GM19397 (cell line): ENCODE measurements around the gene FBXO42.
"Not testable (repeated sequence)": the region's sequence is repeated elsewhere in the genome, so short reads cannot be mapped to it uniquely, and the experiment has no call there.

ENCODE experiments used
- ATAC-seq: cut with Tn5 transposase; IDR thresholded peaks from one replicate; pipeline ENCODE4 v1.9.1; 2021; ENCODE audit warnings: mild to moderate bottlenecking, moderate library complexity; ENCODE audit not compliant: unreplicated experiment

The FBXO42 gene

GRCh38 chr1:16372535-16373285, 20.4 kb upstream of the FBXO42 start:
- no peak for ATAC-seq

- ATAC-seq, result no peak
Observed at GRCh38 chr1:16371725-16372124, 19.4 kb upstream of the FBXO42 start.

DNA sequence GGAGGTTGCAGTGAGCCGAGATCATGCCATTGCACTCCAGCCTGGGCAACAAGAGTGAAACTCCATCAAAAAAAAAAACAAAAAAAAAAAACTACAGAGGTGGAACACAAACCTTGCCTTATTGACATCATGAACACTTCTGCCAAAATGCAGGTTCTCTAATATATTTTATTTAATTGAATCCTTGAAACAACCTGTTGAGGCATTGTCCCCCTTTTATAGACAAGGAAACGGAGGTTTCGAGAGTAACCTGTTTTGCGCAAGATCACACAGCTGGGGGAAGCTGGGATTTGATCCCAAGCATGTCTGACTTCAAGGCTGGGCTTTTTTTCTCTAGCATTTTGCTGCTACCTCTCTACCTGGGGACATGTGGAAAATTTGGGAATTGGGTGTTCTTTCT, 17.5 kb upstream of the FBXO42 start:
- no peak for ATAC-seq

- no peak for ATAC-seq
Observed at GRCh38 chr1:16367968-16368890, 15.9 kb upstream of the FBXO42 start.

DNA sequence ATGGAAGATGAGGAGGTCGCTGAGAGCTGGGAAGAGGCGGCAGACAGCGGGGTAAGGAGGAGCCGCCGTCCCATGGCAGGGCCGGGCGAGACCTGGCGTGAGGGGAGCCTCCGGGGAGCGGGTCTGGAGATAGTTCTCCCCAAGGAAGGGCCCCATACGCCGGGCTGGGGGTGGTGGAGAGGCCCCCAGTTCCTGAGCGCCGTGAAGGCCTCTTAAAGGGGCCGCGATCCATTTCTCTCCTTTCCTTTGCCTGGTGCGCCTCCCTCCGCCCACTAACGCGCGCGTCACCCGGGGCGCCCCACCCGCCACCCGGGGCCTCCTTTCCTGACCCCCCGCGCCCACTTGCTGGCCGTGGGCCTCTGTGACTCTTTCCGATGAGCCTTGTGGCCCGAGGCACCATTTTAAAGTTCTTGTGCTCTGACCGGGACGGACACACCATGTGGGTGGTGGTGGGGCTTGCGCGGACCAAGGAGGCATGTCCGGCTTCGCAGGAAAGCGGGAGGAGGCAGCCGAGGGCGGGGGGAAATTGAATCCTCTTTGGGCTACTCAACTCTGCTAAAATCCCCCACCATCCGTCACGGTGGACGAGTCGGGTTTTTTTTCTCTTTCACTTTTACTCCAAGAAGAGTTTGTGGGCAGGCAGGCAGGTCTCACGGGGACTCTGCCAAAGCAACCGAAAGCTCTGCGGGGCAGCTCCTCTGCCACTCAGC, 15.1 kb upstream of the FBXO42 start:
- ATAC-seq, result peak; percentile 65

- ATAC-seq, result peak; percentile 79
Observed at GRCh38 chr1:16366722-16367257, 14.5 kb upstream of the FBXO42 start, which contains the start of gene SZRD1. TSS of gene SZRD1 (plus strand) at chr1:16367242. CDS start at chr1:16367258, 16 bp downstream.

GRCh38 chr1:16365146-16365498, 12.8 kb upstream of the FBXO42 start:
- not testable (repeated sequence) for ATAC-seq

DNA sequence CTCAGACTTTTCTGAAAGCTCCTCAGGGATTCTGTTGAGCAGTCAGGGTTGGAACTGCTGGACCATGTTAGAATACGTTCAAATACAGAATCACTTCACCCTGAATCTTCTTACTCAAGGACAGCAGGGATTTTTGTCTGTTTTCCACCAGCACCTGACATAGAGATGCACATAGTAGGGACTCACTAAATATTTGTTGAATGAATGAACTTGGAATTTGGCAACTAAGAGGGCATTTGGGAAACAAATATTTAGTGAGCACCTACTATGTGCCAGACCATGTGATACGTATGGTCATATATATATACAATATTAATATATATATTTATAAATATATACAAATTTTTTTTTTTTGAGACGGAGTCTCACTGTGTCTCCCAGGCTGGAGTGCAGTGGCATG, 4.6 kb upstream of the FBXO42 start:
- ATAC-seq, result no peak

- no peak for ATAC-seq
Observed at GRCh38 chr1:16354619-16355018, 2.3 kb upstream of the FBXO42 start.

- ATAC-seq, result no peak
Observed at GRCh38 chr1:16352842-16353535, 709 bp upstream of the FBXO42 start.

- ATAC-seq, result no peak
Observed at GRCh38 chr1:16351456-16351993, 755 bp downstream of the FBXO42 start.

GRCh38 chr1:16349847-16350406, 2.4 kb downstream of the FBXO42 start:
- ATAC-seq, result no peak

GRCh38 chr1:16348414-16349182, 3.7 kb downstream of the FBXO42 start:
- ATAC-seq, result no peak

DNA sequence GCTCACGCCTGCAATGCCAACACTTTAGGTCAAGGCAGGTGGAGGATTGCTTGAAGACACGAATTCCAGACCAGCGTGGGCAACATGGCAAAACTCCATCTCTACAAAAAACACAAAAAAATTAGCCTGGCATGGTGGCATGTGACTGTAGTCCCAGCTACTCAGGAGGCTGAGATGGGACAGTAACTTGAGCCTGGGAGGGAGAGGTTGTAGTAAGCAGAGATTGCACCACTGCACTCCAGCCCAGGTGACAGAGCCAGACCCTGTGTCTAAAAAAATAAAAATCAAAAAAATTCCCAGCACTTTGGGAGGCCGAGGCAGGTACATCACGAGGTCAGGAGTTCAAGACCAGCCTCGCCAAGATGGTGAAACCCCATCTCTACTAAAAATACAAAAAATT, 9.0 kb downstream of the FBXO42 start:
- not testable (repeated sequence) for ATAC-seq

- no peak for ATAC-seq
Observed at GRCh38 chr1:16342331-16343062, 9.8 kb downstream of the FBXO42 start.

DNA sequence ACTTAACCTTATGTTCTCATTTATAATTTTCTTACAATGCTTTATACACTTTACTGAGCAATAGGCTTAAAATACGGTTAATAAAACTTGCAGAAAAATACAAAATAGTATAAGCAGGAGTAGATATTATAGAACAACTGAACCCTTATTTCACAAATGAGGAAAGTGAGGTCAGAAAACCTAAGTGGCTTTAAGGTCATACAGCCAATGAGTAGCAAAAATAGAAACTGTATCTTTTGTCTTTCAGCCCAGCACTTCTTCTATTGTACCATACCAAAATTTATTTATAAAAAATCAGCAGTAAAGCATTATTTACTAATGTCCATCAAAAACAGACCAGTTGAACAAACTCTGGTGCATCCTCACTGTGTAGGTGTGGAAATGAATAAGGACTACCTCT, 11.6 kb downstream of the FBXO42 start:
- no peak for ATAC-seq

DNA sequence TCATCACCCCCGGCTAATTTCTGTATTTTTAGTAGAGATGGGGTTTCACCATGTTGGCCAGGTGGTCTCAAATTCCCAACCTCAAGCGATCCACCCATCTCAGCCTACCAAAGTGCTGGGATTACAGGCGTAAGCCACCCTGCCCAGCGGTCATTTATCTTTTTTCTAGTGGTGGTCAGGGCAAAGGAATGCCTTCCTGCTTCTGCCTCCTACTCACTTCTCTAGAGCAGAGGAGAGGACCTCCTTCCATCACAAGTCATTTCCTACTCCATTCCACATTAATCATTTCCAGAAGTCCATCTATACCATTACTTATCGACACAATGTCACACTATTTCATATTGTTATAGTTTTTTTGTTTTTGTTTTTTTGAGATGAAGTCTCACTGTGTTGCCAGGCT, 13.3 kb downstream of the FBXO42 start:
- no peak for ATAC-seq

- no peak for ATAC-seq
Observed at GRCh38 chr1:16334655-16335340, 17.5 kb downstream of the FBXO42 start.
